HG03025 (cell line): ENCODE results near the gene LRRC63.

ENCODE experiments used
- ATAC-seq: cut with Tn5 transposase; IDR thresholded peaks from one replicate; pipeline ENCODE4 v1.9.1; 2021; ENCODE audit warnings: mild to moderate bottlenecking, moderate library complexity; ENCODE audit not compliant: unreplicated experiment, low FRiP score

The LRRC63 gene

DNA sequence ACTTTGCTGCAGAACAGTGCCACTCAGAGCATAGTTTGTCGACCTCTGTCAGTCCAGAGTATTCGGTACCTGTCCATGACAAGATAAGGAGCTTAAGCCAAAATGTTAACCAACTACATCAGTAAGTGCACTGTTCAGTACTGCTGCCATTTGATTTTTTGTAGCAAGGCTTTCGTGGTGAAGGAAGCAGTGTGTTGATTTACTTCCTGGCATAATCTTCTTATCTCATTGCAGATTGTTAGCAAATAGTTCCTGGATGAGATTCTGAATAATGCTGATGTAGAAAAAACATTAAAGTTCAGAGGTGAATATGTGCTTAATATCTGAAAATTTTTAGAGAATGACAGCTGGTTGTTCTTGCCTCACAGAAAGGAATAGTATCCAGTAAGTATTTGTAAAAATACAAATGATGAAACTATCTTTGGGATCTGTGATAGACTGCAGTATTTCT is 85.7 kb downstream of the LRRC63 start:
- ATAC-seq: no peak

DNA sequence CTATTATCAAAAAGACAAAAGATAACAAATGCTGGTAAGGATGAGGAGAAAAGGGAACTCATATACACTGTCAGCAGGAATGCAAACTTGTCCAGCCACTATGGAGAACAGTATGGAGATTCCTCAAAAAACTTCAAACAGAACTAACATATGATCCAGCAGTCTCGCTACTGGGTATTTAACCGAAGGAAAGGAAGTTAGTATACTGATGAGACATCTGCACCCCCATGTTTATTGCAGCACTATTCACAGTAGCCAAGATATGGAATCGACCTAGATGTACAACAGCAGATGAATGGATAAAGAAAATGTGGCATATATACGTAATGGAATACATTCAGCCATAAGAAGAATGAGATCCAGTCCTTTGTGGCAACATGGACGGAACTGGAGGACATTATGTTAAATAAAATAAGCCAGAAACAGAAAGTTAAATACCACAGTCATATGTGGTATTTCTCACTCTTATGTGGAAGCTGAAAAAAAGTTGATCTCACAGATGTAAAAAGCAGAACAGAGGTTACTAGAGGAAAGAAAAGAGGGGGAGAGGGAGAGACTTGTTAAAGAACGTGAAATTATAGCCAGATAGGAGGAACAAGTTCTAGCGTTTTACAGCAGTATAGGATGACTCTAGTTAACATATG is 92.1 kb downstream of the LRRC63 start:
- no peak for ATAC-seq

DNA sequence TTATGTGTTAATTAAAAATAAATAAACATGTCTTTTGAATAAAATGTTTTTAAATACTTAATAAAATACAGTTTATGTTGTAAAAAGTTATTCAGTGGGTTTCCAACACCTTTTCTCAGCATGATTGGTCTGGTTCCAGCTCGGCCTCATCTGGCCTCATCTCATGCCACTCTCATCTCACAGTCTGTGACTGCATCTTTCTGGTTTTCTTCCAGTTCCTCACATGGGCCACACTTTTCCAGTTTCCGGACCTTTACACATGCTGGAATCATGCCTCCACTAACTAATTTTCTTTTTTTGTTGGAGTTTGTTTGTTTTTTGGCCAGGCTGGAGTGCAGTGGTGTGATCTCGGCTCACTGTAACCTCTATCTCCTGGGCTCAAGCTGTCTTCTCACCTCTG is 92.8 kb downstream of the LRRC63 start:
- ATAC-seq: no peak

DNA sequence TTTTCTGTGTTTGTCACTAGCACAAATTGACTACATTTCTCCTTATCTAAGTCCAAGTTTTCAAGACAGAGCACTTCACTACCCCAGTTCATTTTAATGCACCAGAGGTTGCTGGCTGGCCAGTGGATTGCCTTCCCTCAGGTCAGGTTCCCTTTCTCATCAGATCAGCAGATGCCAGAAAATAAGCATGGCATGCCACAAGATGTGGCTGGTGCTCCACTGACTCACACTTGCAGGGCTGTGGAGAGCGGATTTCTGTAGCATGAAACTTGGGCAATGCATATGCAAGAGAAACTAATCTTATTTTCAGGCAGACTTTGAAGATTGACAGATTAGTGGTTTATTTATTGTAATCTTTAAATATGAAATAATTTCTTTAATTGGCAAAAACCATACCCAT is 95.8 kb downstream of the LRRC63 start:
- ATAC-seq: no peak

DNA sequence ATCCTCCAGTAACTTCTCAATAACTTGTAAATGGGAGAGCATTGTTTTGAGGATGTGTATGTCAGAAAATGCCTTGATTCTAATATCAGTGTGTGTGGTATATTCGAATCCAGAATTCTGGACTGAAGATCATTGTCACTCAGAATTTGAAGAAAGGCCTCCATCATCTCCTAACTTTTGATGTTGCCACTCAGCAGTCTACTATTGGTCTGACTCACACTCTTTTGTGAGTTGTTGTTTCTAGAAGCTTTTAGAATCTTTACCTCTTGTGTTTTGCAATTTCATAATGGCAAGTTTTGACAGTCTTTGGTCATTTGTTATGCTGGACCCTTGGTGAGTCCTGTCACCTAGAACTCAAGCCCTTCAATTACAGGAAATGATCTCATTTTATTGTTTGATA is 98.3 kb downstream of the LRRC63 start:
- ATAC-seq: no peak

DNA sequence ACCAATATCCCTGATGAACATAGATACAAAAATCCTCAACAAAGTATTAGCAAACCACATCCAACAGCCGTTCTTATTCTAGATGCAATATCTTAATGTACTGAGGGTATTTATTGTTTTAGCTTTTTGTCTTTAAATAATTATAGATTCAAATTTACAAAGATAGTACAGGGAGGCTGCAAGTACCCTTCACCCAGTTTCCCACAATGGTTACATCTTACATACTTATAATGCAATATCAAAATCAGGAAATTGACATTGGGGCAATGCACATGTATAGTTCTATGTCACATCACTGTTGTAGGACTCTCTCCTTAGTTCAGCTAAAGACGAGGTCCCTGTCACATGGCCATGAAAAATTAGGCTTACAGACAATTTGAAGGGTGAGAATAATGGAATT is 99.5 kb downstream of the LRRC63 start:
- no peak for ATAC-seq

DNA sequence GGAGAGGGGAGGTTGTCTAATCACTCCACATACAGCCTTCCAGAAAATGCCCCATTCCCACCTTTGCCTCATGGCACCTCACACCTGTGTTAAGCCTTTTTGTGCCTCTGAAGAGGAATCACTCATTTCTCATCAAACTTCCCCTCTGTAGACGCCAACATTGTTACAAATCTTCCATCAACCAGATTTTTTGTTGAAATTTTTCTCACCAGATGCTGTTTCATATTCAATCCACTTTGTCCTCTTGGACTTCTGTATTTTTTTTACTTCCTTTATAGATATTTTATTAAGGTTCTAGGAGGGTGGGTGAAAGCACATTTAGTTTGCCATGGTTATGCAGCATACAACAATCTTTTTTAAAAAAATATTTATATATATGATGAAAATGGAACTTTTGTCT is 101.3 kb downstream of the LRRC63 start:
- ATAC-seq: no peak

DNA sequence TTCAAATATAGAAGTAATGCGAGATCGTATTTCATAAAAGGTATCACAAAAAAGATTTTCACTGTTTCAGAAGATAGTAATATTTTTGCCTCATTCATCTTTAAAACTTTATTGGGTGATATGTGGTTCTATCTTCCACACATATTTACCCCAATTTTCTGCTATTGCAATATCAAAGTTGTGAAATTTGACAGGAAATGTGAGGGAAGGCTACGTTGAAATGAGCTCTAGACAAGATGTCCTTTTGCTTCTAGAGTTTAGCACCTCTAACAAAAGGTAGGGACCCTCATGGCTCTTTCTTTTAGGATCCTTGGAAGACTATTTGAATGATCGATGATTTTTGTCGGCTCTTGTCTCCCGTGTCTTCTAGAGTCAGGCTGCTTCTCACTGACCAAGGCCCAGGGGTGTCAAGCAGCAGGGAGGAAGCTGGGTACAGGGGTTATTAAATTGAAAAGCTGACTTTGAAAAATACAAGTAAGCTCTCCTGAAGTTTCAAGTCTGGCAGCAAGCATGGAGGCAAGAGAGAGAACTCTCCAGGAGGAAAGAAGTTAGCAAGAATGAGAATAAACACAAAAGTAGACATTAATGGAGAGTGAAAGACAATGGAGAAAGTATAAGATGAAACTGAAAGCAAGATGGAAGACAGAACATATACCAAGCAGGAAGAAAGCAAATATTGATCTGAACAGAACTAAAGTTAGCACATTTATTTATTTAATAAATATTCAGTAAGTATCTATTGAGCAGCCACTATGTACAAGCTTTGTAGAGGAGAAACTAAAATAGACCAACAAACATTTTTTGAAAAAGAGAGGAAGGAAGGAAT is 101.9 kb downstream of the LRRC63 start:
- no peak for ATAC-seq

DNA sequence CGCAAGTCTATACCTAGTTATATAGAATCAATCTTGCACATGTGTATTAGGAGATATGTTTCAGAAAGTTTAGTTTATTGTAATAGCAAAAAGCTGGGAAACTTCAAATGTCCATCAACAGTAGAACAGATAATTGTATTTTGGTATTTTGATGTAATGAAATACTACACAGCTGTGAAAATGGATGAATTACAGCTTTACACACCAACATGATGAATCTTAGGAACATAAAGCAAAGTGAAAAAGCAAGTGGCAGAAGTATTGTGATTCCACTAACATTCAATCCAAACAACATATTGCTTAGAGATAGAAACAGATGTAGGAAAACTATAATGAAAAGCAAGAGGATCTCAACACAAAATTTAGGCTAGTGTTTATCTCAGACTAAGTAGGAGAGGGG is 102.9 kb downstream of the LRRC63 start:
- ATAC-seq: no peak

DNA sequence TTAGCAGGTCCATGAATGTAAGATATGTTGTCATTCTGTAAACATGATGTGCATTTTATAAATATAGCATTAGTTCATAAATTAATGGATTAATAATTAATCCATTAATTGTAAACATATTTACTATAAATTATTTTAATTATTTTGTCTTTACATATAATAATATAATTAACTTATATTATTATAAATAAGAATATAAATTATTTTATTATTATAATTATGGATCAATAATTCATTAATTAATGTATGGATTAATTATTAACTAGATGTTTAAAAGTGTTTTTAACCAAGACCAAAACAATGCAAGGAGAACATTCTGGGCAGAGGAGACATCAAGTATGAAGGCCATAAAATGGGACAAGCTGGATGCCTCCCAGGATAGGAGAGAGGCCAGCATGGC is 103.3 kb downstream of the LRRC63 start:
- no peak for ATAC-seq

DNA sequence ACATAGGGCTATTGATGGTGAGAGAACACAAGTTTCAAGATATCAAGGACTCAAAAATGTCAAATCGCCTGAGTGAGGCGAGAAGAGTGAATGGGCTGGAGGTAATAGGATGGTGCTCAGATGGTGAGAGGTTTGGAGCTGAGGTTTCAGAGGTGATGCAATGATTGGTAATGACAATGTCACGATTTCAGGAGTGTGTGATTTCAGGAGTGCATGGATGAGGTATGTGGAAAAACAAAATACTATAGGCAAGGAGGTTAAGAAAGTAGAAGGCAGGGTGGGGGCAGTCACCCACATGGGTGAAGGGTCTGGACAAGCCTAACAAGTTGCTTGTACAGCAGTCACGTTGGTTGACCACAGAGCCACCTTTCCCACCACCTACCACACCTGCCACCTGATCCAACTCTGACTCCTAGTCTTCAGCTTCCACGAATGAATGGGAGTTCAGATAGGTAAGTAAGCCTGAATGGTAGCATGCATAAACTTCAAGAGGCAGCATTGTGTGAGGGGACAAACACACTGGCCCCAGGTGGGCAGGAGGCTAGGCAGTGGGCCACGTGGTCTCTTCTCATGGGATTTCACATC is 103.9 kb downstream of the LRRC63 start:
- ATAC-seq: no peak

DNA sequence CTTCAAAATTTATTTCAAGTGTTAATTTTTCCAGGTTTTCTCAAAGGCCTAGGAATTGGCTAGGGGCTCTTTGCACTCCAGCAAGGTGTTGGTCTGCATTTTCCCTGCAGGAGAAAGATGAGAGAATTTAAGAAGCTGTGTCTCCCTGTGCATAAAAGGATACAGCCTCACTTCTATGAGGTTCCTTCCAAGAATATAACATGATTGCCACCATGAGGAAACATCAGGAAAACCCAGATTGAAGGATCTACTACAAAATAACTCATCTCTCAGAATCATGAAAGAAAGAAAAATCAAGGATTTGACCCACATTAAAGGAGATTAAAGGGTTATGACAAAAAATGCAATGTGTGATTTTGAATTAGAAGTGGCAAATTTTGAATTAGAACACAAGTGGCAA is 105.4 kb downstream of the LRRC63 start:
- no peak for ATAC-seq

DNA sequence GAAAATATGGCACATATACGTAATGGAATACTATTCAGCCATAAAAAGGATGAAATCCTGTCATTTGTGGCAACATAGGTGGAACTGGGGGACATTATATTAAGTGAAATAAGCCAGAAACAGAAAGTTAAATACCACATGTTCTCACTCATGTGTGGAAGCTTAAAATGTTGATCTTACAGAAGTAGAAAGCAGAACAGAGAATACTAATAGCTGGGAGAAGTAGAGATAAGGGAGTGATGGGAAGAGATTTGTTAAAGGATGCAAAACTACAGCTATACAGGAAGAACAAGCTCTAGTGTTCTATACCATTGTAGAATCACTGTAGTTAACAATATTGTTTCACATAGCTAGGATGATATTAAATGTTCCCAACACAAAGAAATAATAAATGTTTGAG is 107.3 kb downstream of the LRRC63 start:
- no peak for ATAC-seq

DNA sequence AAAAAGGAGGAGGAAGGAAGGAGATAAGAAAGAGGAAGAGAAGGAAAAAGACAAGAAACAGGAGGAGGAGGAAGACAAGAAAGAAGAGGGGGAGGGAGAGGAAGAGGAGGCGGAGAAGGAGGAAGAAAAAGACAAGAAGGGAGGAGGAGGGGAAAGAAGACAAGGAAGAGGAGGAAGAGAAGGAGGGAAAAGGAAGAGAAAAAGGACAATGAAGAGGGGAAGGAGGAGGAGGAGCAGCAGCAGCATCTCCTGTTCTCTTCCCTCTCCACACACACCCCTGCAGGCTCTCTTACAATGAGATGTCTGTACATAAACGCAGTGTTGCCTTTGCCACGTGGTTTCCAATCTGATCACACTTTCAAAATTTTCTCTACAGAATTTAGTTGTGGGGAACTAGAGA is 108.7 kb downstream of the LRRC63 start:
- no peak for ATAC-seq

DNA sequence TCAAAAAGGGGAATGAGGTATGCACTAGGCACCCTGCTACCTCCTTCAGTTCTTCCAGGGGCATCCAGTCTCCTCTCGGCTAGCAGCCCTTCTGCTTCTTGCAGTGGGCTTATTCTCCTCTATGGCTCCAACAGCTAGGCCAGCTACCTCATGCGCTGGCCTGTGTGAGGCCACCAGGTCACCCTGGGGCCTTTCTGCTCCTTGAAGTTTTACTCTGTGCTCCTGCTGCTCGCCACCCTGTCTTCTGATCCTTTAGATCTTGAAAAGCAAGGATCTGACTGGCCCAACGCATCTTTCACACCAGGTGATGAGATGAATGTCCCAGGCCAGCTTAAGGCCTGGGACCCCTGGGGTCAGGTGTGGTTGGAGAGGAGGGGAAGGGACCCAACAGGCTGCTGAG is 109.1 kb downstream of the LRRC63 start:
- ATAC-seq: no peak

DNA sequence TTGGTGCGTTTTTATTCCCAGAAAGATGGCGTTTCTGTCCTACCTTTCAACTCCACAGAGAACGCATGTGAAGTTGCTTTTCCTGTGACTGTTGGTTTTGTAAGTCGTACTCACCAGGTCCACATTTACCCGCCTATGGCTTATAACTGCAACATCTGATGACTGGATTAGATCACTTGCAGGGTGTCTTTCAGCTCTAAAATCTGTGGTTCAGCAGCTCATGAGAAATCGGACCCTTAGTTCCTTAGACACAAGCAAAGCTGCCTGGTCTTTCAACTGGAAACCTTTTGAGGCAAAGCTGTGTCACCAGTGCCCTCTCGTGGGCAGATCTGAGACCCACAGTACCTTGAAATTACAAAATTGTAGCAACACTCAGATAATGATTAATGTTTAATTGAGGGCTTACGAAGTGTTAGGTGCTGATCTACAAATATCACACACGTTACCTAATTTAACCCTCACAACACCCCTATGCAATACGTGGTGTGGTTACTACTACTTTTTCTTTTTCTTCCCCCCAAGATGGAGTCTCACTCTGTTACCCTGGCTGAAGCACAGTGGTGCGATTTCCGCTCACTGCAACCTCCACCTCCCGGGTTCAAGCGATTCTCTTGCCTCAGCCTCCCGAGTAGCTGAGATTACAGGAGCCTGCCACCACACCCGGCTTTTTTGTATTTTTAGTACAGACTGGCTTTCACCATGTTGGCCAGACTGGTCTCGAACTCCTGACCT is 109.9 kb downstream of the LRRC63 start:
- no peak for ATAC-seq

DNA sequence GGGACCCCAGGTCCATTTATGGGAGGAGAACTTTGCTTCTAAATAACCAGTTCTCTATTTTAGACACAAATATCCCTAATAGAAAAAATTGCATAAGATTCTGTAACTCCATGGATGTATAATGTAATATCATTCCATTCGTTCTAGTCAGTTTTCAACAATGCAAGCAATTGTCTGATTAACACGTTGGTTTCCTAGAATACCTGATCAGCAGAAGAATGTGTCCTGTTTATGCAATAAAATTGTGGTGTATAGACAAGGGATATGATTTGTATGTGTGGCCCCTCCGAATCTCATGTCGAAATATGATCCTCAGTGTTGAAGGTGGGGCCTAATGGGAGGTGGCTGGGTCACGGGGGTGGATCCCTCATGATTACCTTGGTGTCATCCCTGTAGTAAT is 113.2 kb downstream of the LRRC63 start:
- ATAC-seq: no peak
